ENCODE data around the gene VAV3. TPM values are rescaled to one million over a fixed set of nuclear protein-coding genes. Genes with fewer than 3 reads are reported as not detected.
A peak's percentile ranks its signal among the peaks of the same experiment; 100 is the strongest.

The VAV3 gene
- total RNA-seq, 1 donor from 2014 or later, result 11.3 TPM

DNA sequence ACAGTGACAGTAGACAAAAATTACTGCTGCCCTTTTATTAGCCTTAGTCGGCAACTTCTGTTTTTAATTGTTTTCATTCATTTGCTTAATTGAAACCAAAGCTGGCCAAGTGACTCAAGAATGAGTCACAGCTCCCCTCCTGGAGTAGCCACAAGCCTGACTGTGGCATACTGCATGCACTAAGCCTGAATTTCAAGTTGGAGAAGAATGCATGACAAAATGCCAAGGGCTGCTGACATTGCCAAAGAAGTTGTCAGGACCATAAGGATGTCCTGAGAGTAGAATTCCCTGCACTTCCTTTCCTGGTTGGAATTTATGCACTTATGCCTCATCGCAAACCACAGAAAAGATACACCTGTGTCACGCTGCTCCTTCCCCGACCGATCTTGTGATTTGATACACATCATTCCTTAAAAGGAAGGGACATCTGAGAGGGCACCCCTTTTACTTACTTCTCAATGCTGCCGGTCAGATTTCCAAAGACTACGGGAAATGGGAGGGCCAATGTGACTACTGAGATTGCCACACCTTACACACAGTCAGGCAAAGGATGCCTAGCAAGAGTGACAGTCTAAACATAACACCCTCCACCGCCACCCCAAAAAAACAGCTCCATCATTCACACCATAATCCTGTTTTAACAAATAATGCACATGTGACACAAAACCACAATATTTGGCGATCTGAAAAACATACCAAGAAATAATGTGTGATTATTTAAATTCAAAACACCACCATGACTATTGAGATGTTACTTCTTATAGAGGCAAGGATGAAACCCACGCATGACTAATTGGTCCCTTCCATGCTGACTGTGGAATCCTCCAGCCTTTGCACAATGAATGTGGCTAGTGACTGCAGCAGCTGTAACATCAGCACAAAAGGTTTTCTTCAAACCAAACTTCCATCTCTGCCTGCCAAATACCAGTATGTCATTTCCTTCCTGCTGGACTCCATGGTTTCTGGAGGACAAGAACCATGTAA, 28.2 kb downstream of the VAV3 start:
- intact Hi-C loops (cut with DNase I), result no loop called here
- peak overlapping the region; percentile 15 for H3K27ac ChIP-seq

GRCh38 chr1:107935396-107936064, 29.4 kb downstream of the VAV3 start:
- Histone ChIP-seq H3K27me3 (ENCODE audit: low read depth) (no peaks in the 10 kb centered on the region), H3K9me3 (no peaks in the 10 kb centered on the region), H3K4me3 (no peak overlapping the region), H3K27ac (no peak overlapping the region), H3K36me3 (no peaks in the 10 kb centered on the region), H3K4me1 (peaks cover 32% of the 10 kb centered on the region)
- ATAC-seq (peak in 1 of 2 donors; percentile 40), DNase-seq (no peak)
- intact Hi-C loops (cut with DNase I), result no loop called here
- no peak for TF ChIP-seq CTCF (IDR thresholded peaks at IDR 0.05)

More for the DNA sequence above, 28.2 kb downstream of the VAV3 start:
- peak; percentile 74 to 75 for ATAC-seq
- peaks cover 32% of the 10 kb centered on the region for H3K4me1 ChIP-seq
- no peaks in the 10 kb centered on the region for H3K9me3 ChIP-seq
- H3K27me3 ChIP-seq (ENCODE audit: low read depth), result no peaks in the 10 kb centered on the region
- no peak for DNase-seq
- no peaks in the 10 kb centered on the region for H3K36me3 ChIP-seq
- H3K4me3 ChIP-seq, result no peak overlapping the region
- TF ChIP-seq CTCF (IDR thresholded peaks at IDR 0.05), result no peak

DNA sequence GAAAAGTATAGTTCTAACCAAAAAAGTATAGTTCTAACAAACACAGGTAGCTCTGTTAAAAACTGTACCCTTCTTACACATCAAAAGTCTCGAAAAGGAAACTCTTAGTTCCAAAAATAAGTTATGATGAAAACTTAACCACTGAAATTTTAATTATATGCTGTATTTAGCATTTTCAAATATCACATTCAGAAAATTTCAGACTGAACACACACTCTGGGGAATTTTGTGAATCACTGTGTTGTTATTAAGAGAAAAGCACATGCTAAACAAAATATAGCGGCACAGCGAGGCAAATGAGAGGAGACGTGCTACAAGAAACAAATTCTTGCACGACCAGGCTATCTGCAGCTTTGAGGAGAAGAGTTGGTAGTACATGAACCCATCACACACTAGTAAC, 30.4 kb downstream of the VAV3 start:
- intact Hi-C loops (cut with DNase I), result no loop called here
- ATAC-seq (no peak), DNase-seq (no peak)
- peaks cover 32% of the 10 kb centered on the region for H3K4me1 ChIP-seq
- no peaks in the 10 kb centered on the region for H3K36me3 ChIP-seq
- H3K27ac ChIP-seq, result no peak overlapping the region
- TF ChIP-seq CTCF (IDR thresholded peaks at IDR 0.05), result no peak
- H3K9me3 ChIP-seq, result no peaks in the 10 kb centered on the region
- no peak overlapping the region for H3K4me3 ChIP-seq
- H3K27me3 ChIP-seq (ENCODE audit: low read depth), result no peaks in the 10 kb centered on the region

- no peak overlapping the region for H3K4me3 ChIP-seq
- DNase-seq, result no peak
- TF ChIP-seq CTCF (IDR thresholded peaks at IDR 0.05), result no peak
- ATAC-seq, result no peak
- no peak overlapping the region for H3K27ac ChIP-seq
- no peaks in the 10 kb centered on the region for H3K9me3 ChIP-seq
- no peaks in the 10 kb centered on the region for H3K36me3 ChIP-seq
- no peaks in the 10 kb centered on the region for H3K27me3 ChIP-seq (ENCODE audit: low read depth)
- H3K4me1 ChIP-seq, result peaks cover 32% of the 10 kb centered on the region
- intact Hi-C loops (cut with DNase I), result no loop called here
Observed at GRCh38 chr1:107933736-107934135, 31.2 kb downstream of the VAV3 start.

- TF ChIP-seq CTCF (IDR thresholded peaks at IDR 0.05), result no peak
- DNase-seq (no peak), ATAC-seq (no peak)
- H3K27me3 ChIP-seq (ENCODE audit: low read depth), result no peaks in the 10 kb centered on the region
- no peaks in the 10 kb centered on the region for H3K9me3 ChIP-seq
- intact Hi-C loops (cut with DNase I), result no loop called here
- no peak overlapping the region for H3K4me3 ChIP-seq
- no peaks in the 10 kb centered on the region for H3K36me3 ChIP-seq
- H3K4me1 ChIP-seq, result peaks cover 10% of the 10 kb centered on the region
- no peak overlapping the region for H3K27ac ChIP-seq
Observed at GRCh38 chr1:107930292-107930691, 34.7 kb downstream of the VAV3 start.
